NCI-H2029 treated with DMSO at 0.1 percent for 48 hours (cell line): Measurements from ENCODE around the gene YAP1.

ENCODE experiments used
- DNase-seq: peaks from one replicate; lab custom pipeline; 2025; lab: John Stamatoyannopoulos, UW

The YAP1 gene

DNA sequence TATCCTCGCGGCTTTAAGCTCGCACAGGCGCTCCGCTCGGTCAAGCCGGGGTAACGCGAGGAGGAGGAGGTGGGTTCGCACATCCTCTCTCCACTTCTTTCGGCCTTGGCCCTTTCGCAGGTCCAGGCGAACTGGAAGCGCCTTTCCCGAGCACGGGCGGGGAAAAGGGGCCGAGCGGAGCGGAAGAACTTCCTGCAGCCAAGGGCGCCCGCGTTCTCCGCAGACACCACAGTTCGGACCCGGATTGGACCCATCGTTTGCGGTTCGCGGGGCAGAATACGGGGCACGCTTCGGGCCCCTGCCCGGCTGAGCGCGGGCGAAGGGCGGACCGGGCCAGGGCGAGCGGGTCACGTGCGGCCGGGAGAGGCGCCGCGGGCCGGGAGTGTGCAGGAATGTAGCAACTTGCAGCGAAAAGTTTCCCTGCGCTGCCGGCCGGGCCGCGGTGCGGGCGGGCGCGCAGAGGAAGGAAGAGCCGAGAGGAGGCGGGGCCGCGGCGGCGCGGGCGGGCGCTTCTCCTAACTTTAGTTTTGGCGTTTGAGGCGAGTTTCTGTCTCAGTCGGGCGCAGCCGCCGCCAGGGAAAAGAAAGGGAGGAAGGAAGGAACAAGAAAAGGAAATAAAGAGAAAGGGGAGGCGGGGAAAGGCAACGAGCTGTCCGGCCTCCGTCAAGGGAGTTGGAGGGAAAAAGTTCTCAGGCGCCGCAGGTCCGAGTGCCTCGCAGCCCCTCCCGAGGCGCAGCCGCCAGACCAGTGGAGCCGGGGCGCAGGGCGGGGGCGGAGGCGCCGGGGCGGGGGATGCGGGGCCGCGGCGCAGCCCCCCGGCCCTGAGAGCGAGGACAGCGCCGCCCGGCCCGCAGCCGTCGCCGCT, at the start of gene YAP1:
YAP1 (plus strand) TSS at position 552 of the 865 bp plus-strand sequence. CDS start 402 bp downstream, outside the sequence.
- no peak for DNase-seq

DNA sequence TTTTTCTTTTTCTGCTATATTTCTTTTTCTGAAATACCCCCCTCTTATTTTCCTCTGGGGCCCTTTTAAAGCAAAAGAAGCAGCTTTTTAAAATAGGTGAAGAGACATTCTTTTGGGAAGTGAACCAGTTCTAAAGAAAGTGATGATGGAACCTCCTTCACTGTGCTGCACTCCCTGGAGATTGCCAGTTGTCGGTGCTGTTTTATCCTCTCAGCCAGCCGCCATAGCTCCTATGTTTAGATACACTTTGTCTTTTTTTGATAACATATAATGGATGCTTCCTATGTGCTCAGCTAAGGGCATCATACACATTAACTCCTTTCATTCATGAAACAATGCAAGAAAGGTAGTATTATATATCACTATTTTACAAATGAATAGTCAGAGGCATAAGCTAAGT, 49.0 kb upstream of the YAP1 start:
- DNase-seq = no peak

GRCh38 chr11:102062106-102062505, 48.1 kb upstream of the YAP1 start:
- no peak for DNase-seq

DNA sequence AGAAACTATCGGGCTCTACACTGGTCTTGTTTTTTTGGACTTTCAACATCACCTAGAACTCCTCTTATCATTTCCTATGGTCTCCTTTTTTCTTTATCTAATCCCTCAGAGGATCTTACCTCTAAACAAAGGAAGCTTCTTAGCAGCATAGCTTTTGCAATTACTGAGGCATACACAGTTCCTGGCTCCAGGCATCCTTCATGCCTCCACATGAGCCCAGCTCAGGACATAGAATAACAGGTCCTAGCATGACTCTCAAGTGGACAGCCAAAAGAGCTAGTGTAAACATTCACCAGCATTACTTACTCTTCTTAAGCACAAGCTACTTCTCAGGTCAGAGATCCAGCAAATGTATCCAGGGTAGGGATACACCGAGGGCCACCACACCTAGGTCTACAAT, 45.9 kb upstream of the YAP1 start:
- DNase-seq = no peak

GRCh38 chr11:102070766-102071165, 39.5 kb upstream of the YAP1 start:
- no peak for DNase-seq

DNA sequence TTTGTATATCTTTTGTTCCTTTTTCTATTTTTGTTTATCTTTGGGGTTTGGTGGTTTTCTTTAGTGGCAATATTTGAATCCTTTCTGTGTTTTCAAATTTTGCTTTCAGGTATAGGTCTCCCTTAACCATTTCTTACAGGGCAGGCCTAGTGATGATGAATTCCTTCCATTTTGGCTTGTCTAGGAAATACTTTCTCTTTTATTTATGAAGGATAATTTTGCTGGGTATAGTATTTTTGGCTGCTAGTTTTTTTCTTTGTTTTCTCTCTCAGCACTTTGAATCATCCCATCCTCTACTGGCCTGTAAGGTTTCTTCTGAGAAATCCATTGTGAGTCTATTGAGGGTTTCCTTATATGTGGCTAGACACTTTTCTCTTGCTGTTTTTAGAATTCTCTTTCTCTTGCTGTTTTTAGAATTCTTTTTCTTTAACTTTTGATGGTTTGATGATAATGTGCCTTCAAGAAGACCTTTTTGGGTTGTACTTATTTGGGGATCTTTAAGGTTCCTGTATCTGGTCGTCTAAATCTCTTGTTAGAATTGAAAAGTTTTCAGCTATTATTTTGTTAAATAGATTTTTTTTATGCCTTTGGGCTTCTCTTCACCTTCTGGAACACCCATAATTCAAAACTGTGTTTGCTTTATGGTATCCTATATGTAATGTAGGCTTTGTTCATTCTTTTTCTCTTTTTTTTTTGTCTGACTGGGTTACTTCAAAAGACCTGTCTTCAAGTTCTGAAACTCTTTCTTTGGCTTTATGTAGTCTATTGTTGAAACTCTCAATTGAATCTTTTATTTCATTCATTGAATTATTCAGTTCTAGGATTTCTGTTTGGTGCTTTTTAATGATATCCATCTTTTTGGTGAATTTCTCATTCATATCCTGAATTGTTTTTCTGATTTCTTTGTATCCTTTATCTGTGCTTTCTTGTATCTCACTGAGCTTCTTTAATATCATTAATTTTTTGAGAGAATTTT, 38.5 kb upstream of the YAP1 start:
- DNase-seq = no peak

GRCh38 chr11:102073253-102073652, 37.0 kb upstream of the YAP1 start:
- no peak for DNase-seq

DNA sequence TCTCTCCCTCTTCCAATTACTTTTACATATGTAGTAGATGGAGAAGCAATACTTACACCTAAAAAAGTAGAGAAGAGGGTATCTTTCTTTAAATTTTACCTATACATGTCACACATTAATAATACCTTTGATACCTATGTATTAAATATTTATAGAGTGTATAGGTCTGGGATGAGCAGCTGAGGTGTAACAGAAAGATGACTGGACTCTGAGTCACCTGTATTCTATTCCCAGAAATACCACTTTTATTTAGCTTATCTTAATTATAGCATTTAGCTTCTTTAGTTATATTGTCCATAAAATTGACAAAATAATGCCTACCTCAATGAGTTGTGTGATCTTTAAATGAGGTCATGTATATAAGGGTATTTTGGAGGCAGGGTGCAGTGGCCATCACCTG, 30.6 kb upstream of the YAP1 start:
- no peak for DNase-seq

DNA sequence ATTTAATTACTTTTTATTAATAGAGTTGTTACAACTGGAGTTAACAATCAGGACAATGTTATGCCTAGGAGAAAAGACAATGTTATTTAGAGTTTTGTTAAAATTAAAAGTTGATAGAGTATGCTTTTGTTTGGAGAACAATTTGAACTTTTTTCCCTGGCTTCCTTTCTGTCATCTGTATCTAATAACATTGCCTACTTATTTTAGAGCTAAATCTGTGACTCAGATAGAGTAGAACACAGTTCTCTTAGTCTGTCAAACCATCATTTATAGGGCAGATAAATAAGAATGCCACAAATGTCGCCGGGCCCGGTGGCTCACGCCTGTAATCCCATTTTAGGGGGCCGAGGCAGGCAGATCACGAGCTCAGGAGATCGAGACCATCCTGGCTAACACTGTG, 28.9 kb upstream of the YAP1 start:
- DNase-seq = no peak

GRCh38 chr11:102085864-102086551, 24.2 kb upstream of the YAP1 start:
- DNase-seq = no peak

DNA sequence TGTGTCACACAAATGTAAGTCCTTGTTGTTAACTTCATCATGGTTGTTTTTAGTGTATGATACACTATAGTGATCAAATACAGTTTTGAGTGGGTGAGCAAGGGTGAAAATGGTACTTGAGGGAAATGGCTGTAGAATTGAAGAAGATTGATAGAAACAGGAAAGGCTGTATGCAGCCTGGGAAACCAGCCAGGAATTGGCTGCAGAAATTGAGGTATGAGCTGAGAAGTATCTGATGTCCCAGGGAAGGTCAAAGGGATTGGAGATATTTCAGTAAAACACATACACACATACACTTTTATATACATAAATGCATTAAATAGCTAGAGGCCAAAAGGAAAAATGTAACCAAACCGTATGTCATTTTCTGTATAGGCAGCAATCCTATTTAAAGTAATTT, 13.1 kb upstream of the YAP1 start:
- no peak for DNase-seq

GRCh38 chr11:102099755-102100154, 10.5 kb upstream of the YAP1 start:
- DNase-seq = no peak

- DNase-seq = no peak
Measured at GRCh38 chr11:102108734-102109440, 1.4 kb upstream of the YAP1 start.

- DNase-seq = no peak
Measured at GRCh38 chr11:102110761-102111010, 439 bp downstream of the YAP1 start.

- DNase-seq = no peak
Measured at GRCh38 chr11:102111011-102111786, 952 bp downstream of the YAP1 start.

DNA sequence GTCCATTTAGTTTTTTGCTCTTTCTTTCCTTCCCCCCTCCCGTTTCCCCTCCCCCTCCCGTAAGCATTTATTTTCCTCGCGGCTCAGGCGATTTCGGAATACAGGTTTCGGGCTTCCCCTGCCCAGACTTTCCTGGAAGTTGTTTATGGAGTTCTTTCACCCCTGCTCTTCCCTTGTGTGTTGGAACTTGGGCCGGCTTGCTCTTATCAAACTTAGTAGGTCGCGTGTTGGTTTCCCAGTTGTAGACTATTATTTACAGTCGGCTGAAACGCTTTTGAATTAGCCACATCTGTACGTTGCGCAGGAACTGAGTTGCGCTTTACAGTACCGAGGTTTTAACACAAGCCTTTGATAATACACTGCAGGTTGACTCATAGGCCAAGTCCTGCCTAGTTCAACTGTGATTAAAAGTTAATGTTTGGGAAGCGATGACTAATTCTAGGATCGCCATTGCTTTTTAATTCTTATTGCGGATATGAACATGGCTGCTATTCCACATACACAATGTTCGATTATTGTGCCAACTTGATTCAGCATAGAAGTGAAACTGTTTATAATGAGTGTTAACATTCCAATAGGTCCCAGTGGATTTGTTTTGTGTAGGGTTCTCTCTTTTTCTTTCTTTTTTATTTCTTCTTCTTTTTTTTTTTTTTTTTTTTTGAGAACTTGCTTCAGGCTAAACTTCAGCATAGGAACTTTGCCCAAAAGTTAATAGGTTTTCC, 1.7 kb downstream of the YAP1 start:
- no peak for DNase-seq

- DNase-seq = no peak
Measured at GRCh38 chr11:102112509-102112821, 2.2 kb downstream of the YAP1 start.

DNA sequence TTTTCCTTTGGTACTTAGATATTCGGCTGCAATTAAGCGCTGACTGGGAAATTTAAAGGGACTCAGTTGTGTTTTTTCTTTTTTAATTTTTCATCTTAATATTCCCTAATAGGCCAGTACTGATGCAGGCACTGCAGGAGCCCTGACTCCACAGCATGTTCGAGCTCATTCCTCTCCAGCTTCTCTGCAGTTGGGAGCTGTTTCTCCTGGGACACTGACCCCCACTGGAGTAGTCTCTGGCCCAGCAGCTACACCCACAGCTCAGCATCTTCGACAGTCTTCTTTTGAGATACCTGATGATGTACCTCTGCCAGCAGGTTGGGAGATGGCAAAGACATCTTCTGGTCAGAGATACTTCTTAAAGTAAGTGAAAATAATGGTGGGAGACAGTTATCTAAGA, 3.8 kb downstream of the YAP1 start:
- DNase-seq = no peak

DNA sequence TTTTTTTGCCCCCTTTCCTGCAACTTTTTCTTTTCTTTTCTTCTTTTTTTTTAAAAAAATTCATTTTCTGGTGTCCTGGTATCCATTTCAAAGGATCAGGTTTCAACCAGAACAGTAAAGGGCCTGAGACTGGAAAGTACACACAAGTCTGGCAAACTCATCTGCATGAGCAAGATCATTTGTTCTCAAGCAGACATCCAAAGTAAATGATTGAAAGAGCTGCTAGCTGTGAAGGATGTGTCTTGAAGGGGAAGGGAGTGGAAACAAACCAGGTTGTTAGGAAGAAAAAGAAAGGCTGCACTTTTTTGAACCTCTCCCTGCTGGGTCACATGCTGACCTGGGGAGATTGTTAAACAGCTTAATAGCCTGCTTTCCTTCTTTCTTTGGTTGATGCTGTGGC, 5.3 kb downstream of the YAP1 start:
- DNase-seq = no peak

GRCh38 chr11:102116453-102117205, 6.4 kb downstream of the YAP1 start:
- no peak for DNase-seq
